ENCODE results near the gene COL18A1. TPM values are rescaled to one million over a fixed set of nuclear protein-coding genes. Genes with fewer than 3 reads are reported as not detected.
A peak's percentile ranks its signal among the peaks of the same experiment; 100 is the strongest.

Gene COL18A1
- total and polyA plus RNA-seq, 4 donors: 44.9 to 308 (median 232) TPM

DNA sequence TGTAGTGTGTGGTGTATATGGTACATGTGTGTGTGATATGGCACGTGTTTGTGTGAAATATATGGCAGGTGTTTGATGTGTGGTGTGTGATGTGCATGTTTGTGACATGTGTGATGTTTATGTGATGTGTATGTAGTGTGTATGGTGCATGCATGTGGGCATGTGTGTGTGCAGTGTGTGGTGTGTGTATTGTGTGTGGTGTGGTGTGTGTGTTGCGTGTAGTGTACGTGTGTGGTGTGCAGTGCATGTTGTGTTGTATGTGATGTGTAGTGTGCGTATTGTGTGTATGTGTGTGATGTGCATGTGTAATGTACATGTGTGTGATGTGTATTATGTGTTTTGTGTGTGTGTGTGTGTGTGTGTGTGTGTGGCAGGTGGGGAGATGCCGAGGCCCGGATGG is 71.6 kb downstream of the COL18A1 start:
- no peak for DNase-seq (ENCODE audit: low spot score)
- H3K9ac ChIP-seq (ENCODE audit: low read depth in 1 of 2, low read length in 2 of 2): no peak overlapping the region
- peaks cover 3 to 27% (median 15%) of the 10 kb centered on the region in 4 donors for H3K4me1 ChIP-seq (ENCODE audit: control insufficient read depth in 4 of 4, insufficient read depth in 4 of 4, low read length in 3 of 4)
- H3K27ac ChIP-seq (ENCODE audit: low read depth in 1 of 2, low read length in 2 of 2): no peak overlapping the region
- TF ChIP-seq TAF1 (conservative IDR thresholded peaks at IDR 0.05): no peak
- TF ChIP-seq HNF4A (conservative IDR thresholded peaks at IDR 0.05): no peak
- no peak for TF ChIP-seq JUND (IDR thresholded peaks at IDR 0.05)
- TF ChIP-seq FOXA2 (IDR thresholded peaks at IDR 0.05): no peak
- TF ChIP-seq, protein P1, sequence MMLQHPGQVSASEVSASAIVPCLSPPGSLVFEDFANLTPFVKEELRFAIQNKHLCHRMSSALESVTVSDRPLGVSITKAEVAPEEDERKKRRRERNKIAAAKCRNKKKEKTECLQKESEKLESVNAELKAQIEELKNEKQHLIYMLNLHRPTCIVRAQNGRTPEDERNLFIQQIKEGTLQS (IDR thresholded peaks at IDR 0.05): no peak
- TF ChIP-seq FOXA1 (IDR thresholded peaks at IDR 0.05): no peak
- TF ChIP-seq, protein P2, sequence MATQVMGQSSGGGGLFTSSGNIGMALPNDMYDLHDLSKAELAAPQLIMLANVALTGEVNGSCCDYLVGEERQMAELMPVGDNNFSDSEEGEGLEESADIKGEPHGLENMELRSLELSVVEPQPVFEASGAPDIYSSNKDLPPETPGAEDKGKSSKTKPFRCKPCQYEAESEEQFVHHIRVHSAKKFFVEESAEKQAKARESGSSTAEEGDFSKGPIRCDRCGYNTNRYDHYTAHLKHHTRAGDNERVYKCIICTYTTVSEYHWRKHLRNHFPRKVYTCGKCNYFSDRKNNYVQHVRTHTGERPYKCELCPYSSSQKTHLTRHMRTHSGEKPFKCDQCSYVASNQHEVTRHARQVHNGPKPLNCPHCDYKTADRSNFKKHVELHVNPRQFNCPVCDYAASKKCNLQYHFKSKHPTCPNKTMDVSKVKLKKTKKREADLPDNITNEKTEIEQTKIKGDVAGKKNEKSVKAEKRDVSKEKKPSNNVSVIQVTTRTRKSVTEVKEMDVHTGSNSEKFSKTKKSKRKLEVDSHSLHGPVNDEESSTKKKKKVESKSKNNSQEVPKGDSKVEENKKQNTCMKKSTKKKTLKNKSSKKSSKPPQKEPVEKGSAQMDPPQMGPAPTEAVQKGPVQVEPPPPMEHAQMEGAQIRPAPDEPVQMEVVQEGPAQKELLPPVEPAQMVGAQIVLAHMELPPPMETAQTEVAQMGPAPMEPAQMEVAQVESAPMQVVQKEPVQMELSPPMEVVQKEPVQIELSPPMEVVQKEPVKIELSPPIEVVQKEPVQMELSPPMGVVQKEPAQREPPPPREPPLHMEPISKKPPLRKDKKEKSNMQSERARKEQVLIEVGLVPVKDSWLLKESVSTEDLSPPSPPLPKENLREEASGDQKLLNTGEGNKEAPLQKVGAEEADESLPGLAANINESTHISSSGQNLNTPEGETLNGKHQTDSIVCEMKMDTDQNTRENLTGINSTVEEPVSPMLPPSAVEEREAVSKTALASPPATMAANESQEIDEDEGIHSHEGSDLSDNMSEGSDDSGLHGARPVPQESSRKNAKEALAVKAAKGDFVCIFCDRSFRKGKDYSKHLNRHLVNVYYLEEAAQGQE (IDR thresholded peaks at IDR 0.05): no peak
- TF ChIP-seq RAD21 (IDR thresholded peaks at IDR 0.05): no peak
- TF ChIP-seq SP1 (IDR thresholded peaks at IDR 0.05): no peak
- no peak for TF ChIP-seq HNF4G (IDR thresholded peaks at IDR 0.05)
- TF ChIP-seq NR2F2 (IDR thresholded peaks at IDR 0.05): no peak
- no peak for TF ChIP-seq RXRA (IDR thresholded peaks at IDR 0.05)
- TF ChIP-seq, protein P3, sequence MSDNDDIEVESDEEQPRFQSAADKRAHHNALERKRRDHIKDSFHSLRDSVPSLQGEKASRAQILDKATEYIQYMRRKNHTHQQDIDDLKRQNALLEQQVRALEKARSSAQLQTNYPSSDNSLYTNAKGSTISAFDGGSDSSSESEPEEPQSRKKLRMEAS (IDR thresholded peaks at IDR 0.05): no peak
- no peak for TF ChIP-seq YY1 (IDR thresholded peaks at IDR 0.05)
- TF ChIP-seq, protein P4, sequence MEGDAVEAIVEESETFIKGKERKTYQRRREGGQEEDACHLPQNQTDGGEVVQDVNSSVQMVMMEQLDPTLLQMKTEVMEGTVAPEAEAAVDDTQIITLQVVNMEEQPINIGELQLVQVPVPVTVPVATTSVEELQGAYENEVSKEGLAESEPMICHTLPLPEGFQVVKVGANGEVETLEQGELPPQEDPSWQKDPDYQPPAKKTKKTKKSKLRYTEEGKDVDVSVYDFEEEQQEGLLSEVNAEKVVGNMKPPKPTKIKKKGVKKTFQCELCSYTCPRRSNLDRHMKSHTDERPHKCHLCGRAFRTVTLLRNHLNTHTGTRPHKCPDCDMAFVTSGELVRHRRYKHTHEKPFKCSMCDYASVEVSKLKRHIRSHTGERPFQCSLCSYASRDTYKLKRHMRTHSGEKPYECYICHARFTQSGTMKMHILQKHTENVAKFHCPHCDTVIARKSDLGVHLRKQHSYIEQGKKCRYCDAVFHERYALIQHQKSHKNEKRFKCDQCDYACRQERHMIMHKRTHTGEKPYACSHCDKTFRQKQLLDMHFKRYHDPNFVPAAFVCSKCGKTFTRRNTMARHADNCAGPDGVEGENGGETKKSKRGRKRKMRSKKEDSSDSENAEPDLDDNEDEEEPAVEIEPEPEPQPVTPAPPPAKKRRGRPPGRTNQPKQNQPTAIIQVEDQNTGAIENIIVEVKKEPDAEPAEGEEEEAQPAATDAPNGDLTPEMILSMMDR (IDR thresholded peaks at IDR 0.05; ENCODE audit: low read depth, low read length, missing input control): no peak
- no peak overlapping the region for H3K4me3 ChIP-seq (ENCODE audit: low read depth in 1 of 3, low read length in 3 of 3)
- peaks cover 22 to 54% (median 28%) of the 10 kb centered on the region in 4 donors for H3K36me3 ChIP-seq (ENCODE audit: control insufficient read depth in 4 of 4, insufficient read depth in 3 of 4, low read depth in 1 of 4, low read length in 3 of 4)
- no peaks in the 10 kb centered on the region for H3K9me3 ChIP-seq (ENCODE audit: control insufficient read depth in 4 of 4, low read length in 3 of 4)
- H3K27me3 ChIP-seq (ENCODE audit: control insufficient read depth in 4 of 4, insufficient read depth in 4 of 4, low read length in 3 of 4): no peaks in the 10 kb centered on the region
- WGBS: 93% methylated on average over 6 of the region's 6 CpGs

DNA sequence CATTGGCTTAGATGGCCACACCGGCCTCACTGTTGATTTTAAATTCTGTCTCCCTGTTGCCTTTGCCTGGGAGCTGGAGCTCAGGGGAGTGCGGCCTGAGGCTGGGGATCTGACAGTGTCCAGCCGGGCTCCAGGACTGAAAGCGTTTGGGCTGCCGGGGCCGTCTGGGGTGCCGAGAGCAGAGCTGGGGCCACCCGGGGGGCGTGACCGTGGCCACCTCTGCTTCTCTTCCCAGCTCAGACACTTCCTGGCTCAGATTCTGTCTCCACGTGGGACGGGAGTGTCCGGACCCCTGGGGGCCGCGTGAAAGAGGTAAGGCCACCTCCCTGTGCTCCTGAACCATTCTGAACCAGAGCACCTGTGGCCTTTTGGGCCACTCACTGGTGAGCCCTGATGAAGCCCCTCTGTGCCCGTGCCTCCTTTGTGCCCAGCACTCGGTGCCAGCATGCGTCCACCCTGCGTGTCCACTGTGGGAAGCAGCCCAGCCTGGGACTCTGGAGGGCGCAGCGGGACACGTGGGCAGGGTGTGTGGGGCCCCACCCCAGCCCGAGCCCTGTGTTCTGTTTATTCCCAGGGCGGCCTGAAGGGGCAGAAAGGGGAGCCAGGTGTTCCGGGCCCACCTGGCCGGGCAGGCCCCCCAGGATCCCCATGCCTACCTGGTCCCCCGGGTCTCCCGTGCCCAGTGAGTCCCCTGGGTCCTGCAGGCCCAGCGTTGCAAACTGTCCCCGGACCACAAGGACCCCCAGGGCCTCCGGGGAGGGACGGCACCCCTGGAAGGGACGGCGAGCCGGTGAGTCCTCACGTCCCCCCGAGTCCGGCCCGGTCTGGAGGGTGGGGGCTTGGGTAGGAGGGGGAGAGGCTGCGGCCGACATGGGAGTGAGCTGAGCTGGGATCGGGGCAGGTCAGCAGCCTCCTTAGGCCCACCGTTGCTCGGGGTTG is 72.5 kb downstream of the COL18A1 start:
- peaks cover 3 to 19% (median 9%) of the 10 kb centered on the region in 4 donors for H3K4me1 ChIP-seq (ENCODE audit: control insufficient read depth in 4 of 4, insufficient read depth in 4 of 4, low read length in 3 of 4)
- H3K36me3 ChIP-seq (ENCODE audit: control insufficient read depth in 4 of 4, insufficient read depth in 3 of 4, low read depth in 1 of 4, low read length in 3 of 4): peaks cover 27 to 61% (median 33%) of the 10 kb centered on the region in 4 donors
- no peak for DNase-seq (ENCODE audit: low spot score)
- peak overlapping the region; percentile 3 to 45 for H3K27ac ChIP-seq (ENCODE audit: low read depth in 1 of 2, low read length in 2 of 2)
- WGBS: 78% methylated on average over 44 of the region's 44 CpGs
- H3K9ac ChIP-seq (ENCODE audit: low read depth in 1 of 2, low read length in 2 of 2): no peak overlapping the region
- TF ChIP-seq GABPA (IDR thresholded peaks at IDR 0.05 in 1 of 2, conservative IDR thresholded peaks at IDR 0.05 in 1 of 2): no peak
- TF ChIP-seq EGR1 (IDR thresholded peaks at IDR 0.05; ENCODE audit: low read depth in 2 of 2): no peak
- TF ChIP-seq YY1 (IDR thresholded peaks at IDR 0.05): no peak
- TF ChIP-seq SP1 (IDR thresholded peaks at IDR 0.05): no peak
- no peak for TF ChIP-seq FOXA2 (IDR thresholded peaks at IDR 0.05)
- no peak for TF ChIP-seq RAD21 (IDR thresholded peaks at IDR 0.05)
- TF ChIP-seq, protein P3 (IDR thresholded peaks at IDR 0.05): no peak
- TF ChIP-seq, protein P4 (IDR thresholded peaks at IDR 0.05; ENCODE audit: low read depth, low read length, missing input control): no peak
- no peak for TF ChIP-seq JUND (IDR thresholded peaks at IDR 0.05)
- no peak for TF ChIP-seq FOXA1 (IDR thresholded peaks at IDR 0.05)
- no peak for TF ChIP-seq HNF4G (IDR thresholded peaks at IDR 0.05)
- no peak for TF ChIP-seq NR2F2 (IDR thresholded peaks at IDR 0.05)
- TF ChIP-seq TAF1 (conservative IDR thresholded peaks at IDR 0.05): no peak
- no peak for TF ChIP-seq RXRA (IDR thresholded peaks at IDR 0.05)
- no peaks in the 10 kb centered on the region for H3K27me3 ChIP-seq (ENCODE audit: control insufficient read depth in 4 of 4, insufficient read depth in 4 of 4, low read length in 3 of 4)
- no peak overlapping the region for H3K4me3 ChIP-seq (ENCODE audit: low read depth in 1 of 3, low read length in 3 of 3)
- no peaks in the 10 kb centered on the region for H3K9me3 ChIP-seq (ENCODE audit: control insufficient read depth in 4 of 4, low read length in 3 of 4)

All from liver (tissue), 9 donors.